ENCODE results near the gene MEF2A. TPM values are rescaled to one million over a fixed set of nuclear protein-coding genes. Genes with fewer than 3 reads are reported as not detected.

The MEF2A gene
- total and polyA plus RNA-seq, 5 experiments from 2014 or later = 14.6 to 43.9 (median 22.4) TPM

DNA sequence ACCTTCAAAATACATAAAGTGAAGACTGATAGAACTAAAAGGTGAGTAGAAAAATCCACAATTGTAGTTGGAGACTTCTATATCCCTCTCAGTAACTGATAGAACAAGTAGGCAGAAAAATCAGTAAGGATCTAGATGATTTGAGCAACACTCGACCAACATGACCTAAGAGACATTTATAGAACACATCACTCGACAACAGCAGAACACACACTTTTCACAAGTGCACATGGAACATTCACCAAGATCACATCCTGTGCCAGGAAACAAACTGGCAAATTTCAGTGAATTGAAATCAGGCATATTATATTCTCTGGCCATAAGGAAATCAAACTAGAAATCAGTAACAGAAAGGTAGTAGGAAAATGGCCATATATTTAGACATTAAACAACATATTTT lies 130.3 kb downstream of the MEF2A start:
- peaks cover 0 to 54% (median 20%) of the 10 kb centered on the region in 3 donors for H3K36me3 Mint-ChIP-seq
- H3K27ac Mint-ChIP-seq = no peak overlapping the region

DNA sequence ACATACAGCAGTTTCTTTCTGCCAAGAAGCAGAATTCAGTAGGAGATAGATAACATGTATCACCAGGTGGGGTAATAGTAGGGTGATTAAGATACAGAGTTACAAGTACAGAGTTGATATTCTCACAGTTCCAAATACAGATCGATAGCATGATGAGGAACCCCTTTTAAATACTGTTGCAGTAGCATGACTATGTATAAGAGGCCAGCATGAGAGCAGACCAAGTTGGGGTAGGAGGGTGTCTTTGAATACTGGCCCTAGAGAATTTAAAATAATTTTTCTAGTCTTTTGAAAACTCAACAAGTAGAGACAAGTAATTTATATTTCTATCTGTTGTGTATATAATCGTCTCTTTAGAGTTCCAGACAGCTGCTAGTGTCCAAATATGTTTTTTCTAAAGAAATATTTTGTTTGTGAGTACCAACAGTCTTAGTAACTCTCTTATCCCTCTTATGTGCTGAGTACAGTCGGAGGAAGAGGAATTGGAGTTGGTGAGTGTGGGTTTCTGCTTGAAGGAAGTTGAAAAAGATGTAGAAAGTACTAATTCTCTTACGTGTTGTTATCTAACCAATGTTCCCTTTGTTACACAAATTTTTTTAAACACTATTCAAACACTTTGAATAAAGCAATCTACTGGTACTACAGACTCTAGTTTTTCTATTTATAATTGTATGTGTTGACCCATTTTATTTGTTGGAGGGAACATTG lies 137.3 kb downstream of the MEF2A start:
- ATAC-seq (no peak), DNase-seq (no peak)
- Mint-ChIP-seq H3K27ac (peak overlapping the region; percentile 12 to 77 (median 56)), H3K4me3 (no peak overlapping the region), H3K36me3 (peaks cover 0 to 3% (median 0%) of the 10 kb centered on the region in 3 donors), H3K27me3 (no peaks in the 10 kb centered on the region), H3K4me1 (peaks cover 12 to 44% (median 36%) of the 10 kb centered on the region in 4 donors), H3K9me3 (no peaks in the 10 kb centered on the region)
- POLR2A ChIA-PET = interaction anchor here (1.3 kb wide), 1 partner anchor 361 kb away, joined by 3 read pairs; no protein-coding TSS in a partner anchor

More for the DNA sequence above, 130.3 kb downstream of the MEF2A start:
- H3K9me3 Mint-ChIP-seq = no peaks in the 10 kb centered on the region
- no peaks in the 10 kb centered on the region for H3K27me3 Mint-ChIP-seq
- ATAC-seq = no peak
- no peak overlapping the region for H3K4me3 Mint-ChIP-seq
- H3K4me1 Mint-ChIP-seq = no peaks in the 10 kb centered on the region
- POLR2A ChIA-PET = no interaction called here
- no peak for DNase-seq

DNA sequence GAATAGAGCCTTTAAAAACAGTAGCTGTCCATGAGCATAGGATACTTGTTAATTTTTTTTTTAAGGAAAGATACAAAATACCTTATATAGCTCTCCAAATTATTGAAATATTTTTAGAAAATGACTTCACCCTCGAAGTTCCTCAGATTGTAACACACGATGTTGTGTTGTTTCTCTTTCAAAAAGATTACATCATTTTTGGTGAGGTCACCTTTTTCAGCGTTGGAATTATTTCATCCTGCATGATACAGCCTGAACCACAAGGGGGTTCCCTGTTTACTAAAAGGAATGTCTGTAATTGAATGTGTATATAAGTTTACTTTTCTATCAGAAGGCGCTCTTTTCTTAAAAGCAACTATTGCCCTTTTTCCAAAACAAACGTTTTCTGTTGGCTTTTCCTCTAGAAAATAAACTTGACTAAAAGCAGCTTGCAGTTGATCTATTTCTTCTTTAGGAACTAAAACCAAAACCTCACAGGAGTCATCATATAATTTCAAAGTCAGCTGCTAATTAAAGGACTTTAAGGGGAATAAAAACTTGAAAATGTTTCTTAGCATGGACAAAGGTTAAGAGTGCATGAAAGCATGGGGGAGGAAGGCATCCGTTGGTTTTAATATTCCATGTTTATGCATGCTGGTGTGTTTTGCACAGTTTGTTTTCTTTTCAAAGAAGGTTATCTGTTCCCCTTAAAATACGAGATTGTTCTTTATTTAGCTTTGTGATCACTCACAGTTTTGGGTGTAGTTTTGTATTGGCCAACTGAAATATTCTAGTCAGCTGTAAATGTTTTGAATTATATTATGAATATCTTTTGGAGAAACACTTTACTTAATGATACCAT lies 138.0 kb downstream of the MEF2A start:
- Mint-ChIP-seq H3K27me3 (no peaks in the 10 kb centered on the region), H3K27ac (peak overlapping the region in 6 of 10 donors; percentile 3 to 75 (median 36)), H3K9me3 (no peaks in the 10 kb centered on the region), H3K4me1 (peaks cover 17 to 51% (median 43%) of the 10 kb centered on the region in 4 donors), H3K4me3 (no peak overlapping the region), H3K36me3 (peaks cover 0 to 5% (median 0%) of the 10 kb centered on the region in 3 donors)
- POLR2A ChIA-PET = interaction anchor here (0.6 to 1.5 kb wide), 6 partner anchors 29 to 362 kb away, joined by 3 to 10 read pairs (median 4); partner anchors contain the start of genes LYSMD4 and MEF2A
- DNase-seq = peak in 3 of 10 donors; percentile 20 to 24 (median 22)
- ATAC-seq = peak in 1 of 2 donors; percentile 31

DNA sequence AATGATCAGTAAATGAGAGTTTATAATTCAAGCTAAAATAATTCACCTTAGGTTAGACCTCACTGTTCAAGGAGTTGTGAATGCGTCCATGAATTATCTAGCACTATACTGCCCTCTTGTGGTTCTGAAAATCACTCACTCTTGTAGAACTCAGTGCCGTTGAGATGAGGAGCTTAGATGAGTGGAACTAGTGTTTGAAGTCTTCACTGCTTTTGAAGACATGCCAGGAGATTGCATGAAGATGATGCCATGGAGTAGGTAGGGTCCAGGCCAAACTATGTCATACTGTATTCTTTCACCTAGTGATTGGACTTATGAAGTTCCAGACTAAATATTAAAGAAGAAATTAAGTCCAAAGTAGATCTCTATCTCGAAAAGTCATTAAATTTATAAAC lies 138.7 kb downstream of the MEF2A start:
- peak; percentile 77 for ATAC-seq
- Mint-ChIP-seq H3K27me3 (no peaks in the 10 kb centered on the region), H3K36me3 (peaks cover 0 to 10% (median 0%) of the 10 kb centered on the region in 3 donors), H3K4me3 (no peak overlapping the region), H3K9me3 (no peaks in the 10 kb centered on the region), H3K4me1 (peaks cover 22 to 57% (median 49%) of the 10 kb centered on the region in 4 donors), H3K27ac (peak overlapping the region in 2 of 10 donors; percentile 26 to 30)
- peak in 9 of 10 donors; percentile 17 to 79 (median 65) for DNase-seq
- POLR2A ChIA-PET = interaction anchor here (0.6 to 1.5 kb wide), 6 partner anchors 29 to 363 kb away, joined by 3 to 10 read pairs (median 4); partner anchors contain the start of genes LYSMD4 and MEF2A

DNA sequence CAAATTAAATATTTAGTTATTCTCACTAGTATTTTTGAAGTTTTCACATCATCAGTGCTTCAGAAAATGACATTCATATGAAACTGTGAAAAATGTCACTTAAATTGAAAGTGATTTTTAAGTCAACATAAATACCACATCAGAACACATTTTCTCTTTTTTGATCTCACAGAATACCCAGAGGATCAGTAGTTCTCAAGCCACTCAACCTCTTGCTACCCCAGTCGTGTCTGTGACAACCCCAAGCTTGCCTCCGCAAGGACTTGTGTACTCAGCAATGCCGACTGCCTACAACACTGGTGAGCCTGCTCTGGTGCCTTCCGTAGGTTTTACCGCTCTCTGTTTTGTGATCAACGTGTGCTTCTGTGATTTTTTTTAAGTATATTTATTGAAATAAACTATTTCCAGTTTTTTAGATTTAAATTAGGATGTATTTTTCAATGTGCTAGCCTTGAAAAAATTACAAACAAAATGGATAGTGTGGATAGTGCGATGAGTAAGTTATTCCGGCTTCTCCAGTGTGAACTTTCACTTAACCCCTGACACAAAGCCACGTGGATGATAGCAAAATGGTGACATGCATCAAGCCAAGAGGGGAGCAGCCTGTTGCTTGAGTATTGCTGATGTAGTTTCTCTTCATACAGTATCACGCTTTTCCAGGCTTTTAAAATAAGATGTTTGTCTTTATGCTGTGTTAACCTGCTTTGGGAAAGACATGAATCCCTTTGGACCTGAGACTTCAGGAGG lies 140.9 kb downstream of the MEF2A start:
- Mint-ChIP-seq H3K4me3 (peak overlapping the region; percentile 67 to 85 (median 80)), H3K4me1 (peaks cover 24 to 65% (median 54%) of the 10 kb centered on the region in 4 donors), H3K36me3 (peaks cover 0 to 21% (median 2%) of the 10 kb centered on the region in 3 donors), H3K9me3 (no peaks in the 10 kb centered on the region), H3K27me3 (no peaks in the 10 kb centered on the region), H3K27ac (peak overlapping the region; percentile 58 to 94 (median 88))
- ATAC-seq (peak; percentile 75 to 81), DNase-seq (peak in 7 of 10 donors; percentile 26 to 63 (median 41))
- POLR2A ChIA-PET = interaction anchor here (1.1 to 2.6 kb wide), 4 partner anchors 9 to 284 kb away, joined by 3 to 16 read pairs (median 3); partner anchors contain the start of gene LYSMD4

DNA sequence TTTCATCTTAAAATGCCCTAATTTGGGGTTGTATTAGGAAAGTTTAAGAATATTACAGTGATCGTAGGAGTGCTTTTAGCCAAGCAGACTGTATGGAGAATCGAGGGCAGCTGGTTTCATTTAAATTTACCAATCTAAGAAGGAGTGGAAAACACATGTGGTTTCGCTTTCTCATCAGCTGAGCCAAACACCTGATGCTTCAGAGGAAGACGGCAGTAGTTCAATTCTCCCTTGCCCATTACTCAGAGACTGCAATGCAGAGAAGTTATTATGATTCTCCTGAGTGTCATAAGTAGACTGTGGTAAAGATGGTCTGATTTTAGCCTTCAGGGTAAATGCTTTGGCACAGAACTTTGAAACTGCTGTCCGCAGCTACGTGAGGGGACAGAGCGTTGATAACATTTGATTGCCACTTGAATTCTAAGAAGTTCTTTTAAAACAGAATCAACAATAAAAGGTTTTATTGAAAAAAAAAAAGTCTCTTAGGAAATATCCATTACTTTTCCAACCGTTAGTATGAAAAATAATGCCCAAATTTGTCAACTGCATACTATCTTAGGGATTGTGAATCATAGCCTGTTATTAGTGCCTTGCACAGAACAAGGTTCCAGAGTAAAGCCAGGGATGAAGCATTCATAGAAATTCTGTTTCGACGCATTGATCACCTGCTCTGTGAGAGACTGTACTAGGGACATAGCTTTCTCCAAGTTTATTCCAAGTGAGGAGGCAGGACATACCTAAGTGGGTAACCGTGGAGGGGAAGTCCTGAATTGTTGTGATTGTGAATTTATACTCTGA lies 141.9 kb downstream of the MEF2A start:
- Mint-ChIP-seq H3K4me1 (peaks cover 27 to 73% (median 59%) of the 10 kb centered on the region in 4 donors), H3K4me3 (peak overlapping the region; percentile 67 to 85 (median 80)), H3K27me3 (no peaks in the 10 kb centered on the region), H3K27ac (peak overlapping the region; percentile 58 to 94 (median 88)), H3K9me3 (no peaks in the 10 kb centered on the region), H3K36me3 (peaks cover 0 to 30% (median 2%) of the 10 kb centered on the region in 3 donors)
- peak in 4 of 10 donors; percentile 15 to 43 (median 26) for DNase-seq
- ATAC-seq = peak; percentile 39 to 53
- POLR2A ChIA-PET = interaction anchor here (0.7 to 2.6 kb wide), 5 partner anchors 8 to 359 kb away, joined by 3 to 16 read pairs (median 3); partner anchors contain the start of gene LYSMD4

DNA sequence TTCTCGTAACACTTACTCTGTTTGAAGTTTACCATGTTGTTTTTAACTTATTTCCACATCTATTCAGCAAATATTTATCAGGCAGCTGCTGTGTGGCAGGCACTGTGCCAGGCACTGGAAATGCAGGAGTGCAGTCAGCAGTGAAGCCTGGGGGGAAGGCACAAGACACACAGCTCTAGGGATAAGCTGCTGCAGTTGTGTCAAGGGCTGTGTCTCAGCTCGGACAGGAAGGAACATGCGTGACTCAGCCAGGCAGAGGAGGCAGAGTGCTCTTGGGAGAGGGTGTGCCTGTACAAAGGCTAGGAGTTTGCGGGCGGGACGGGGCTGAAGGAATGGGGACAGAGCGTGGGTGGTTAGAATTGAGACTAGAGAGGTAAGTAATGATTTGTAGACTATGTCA lies 142.8 kb downstream of the MEF2A start:
- no peak for ATAC-seq
- DNase-seq = no peak
- H3K27me3 Mint-ChIP-seq = no peaks in the 10 kb centered on the region
- H3K4me3 Mint-ChIP-seq = peak overlapping the region in 7 of 10 donors; percentile 0 to 78 (median 27)
- no peaks in the 10 kb centered on the region for H3K9me3 Mint-ChIP-seq
- H3K4me1 Mint-ChIP-seq = peaks cover 25 to 73% (median 52%) of the 10 kb centered on the region in 4 donors
- POLR2A ChIA-PET = interaction anchor here (2.6 kb wide), 1 partner anchor 25 kb away, joined by 16 read pairs; the partner anchor contains the start of gene LYSMD4
- H3K27ac Mint-ChIP-seq = peak overlapping the region in 8 of 10 donors; percentile 4 to 87 (median 56)
- H3K36me3 Mint-ChIP-seq = peaks cover 0 to 36% (median 2%) of the 10 kb centered on the region in 3 donors

DNA sequence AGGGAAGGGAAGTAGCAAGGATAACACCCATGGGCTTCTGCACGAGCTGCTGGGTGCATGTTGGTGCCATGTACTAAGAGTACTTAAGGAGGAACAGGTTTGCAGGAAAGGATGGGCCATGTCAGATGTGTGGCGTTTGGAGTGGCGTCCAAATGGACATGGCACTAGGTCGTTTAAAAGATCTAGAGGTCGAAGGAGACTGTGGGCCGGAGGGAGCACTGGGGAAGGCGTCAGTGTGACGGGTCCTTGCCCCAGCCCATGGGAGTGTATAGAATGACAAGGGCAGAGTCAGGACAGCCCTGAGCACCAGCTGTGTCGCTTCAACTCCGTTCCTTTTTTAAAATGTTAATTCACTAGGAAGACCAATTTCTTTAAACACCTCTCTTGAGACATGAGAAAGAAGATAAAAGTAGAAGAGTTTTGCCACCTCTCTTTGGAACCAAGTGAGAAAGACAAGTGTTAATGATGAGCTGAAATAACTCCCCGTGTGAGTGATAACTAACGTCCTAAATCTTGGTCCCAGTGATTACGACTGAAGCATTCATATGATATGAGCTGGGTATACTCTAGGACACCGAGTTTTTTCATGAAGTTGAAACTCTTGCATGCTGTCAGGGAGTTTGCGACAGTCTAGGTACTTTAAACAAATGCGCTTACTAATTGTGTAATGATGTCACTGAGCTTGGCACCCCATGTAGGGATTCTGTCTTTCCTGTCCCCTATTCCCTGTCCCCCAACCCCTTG lies 143.6 kb downstream of the MEF2A start:
- H3K4me1 Mint-ChIP-seq = peaks cover 25 to 66% (median 47%) of the 10 kb centered on the region in 4 donors
- H3K36me3 Mint-ChIP-seq = peaks cover 0 to 38% (median 2%) of the 10 kb centered on the region in 3 donors
- peak overlapping the region in 7 of 10 donors; percentile 15 to 87 (median 38) for H3K27ac Mint-ChIP-seq
- ATAC-seq (no peak), DNase-seq (no peak)
- no peaks in the 10 kb centered on the region for H3K27me3 Mint-ChIP-seq
- H3K9me3 Mint-ChIP-seq = no peaks in the 10 kb centered on the region
- H3K4me3 Mint-ChIP-seq = no peak overlapping the region
- POLR2A ChIA-PET = no interaction called here

DNA sequence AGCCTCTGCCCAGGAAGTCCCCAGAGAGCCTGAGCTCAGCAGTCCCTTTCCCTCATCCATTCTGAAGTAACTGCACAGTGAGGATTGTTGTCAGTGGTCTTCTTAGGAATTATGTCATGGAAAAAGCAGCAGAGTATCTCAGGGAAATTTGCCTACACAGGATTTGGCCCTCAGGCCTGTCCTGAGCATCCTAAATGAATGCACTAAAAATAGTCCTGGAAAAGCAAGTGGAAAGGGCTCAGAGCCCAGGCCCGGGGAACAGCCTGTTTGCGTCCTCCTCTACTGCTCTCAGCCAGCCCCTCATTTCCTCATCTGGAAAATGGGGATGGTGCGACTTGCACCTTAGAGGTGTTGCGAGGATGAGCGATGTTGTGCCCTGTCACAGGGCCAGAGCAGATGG lies 145.8 kb downstream of the MEF2A start:
- Mint-ChIP-seq H3K4me1 (peaks cover 21 to 54% (median 36%) of the 10 kb centered on the region in 4 donors), H3K27ac (peak overlapping the region in 3 of 10 donors; percentile 11 to 28 (median 25))

DNA sequence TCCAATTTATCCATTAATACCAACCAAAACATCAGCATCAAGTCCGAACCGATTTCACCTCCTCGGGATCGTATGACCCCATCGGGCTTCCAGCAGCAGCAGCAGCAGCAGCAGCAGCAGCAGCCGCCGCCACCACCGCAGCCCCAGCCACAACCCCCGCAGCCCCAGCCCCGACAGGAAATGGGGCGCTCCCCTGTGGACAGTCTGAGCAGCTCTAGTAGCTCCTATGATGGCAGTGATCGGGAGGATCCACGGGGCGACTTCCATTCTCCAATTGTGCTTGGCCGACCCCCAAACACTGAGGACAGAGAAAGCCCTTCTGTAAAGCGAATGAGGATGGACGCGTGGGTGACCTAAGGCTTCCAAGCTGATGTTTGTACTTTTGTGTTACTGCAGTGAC lies 146.6 kb downstream of the MEF2A start:
- DNase-seq (no peak), ATAC-seq (peak in 1 of 2 donors; percentile 35)
- POLR2A ChIA-PET = no interaction called here
- Mint-ChIP-seq H3K4me3 (peak overlapping the region in 2 of 10 donors; percentile 20 to 22), H3K36me3 (peaks cover 0 to 55% (median 5%) of the 10 kb centered on the region in 3 donors), H3K27ac (peak overlapping the region in 5 of 10 donors; percentile 2 to 77 (median 26)), H3K27me3 (no peaks in the 10 kb centered on the region), H3K9me3 (no peaks in the 10 kb centered on the region), H3K4me1 (peaks cover 17 to 46% (median 29%) of the 10 kb centered on the region in 4 donors)

More for the DNA sequence above, 145.8 kb downstream of the MEF2A start:
- no peaks in the 10 kb centered on the region for H3K9me3 Mint-ChIP-seq
- POLR2A ChIA-PET = no interaction called here
- no peak overlapping the region for H3K4me3 Mint-ChIP-seq
- ATAC-seq (no peak), DNase-seq (no peak)
- H3K36me3 Mint-ChIP-seq = peaks cover 0 to 53% (median 5%) of the 10 kb centered on the region in 3 donors
- H3K27me3 Mint-ChIP-seq = no peaks in the 10 kb centered on the region

Measured in naive thymus-derived CD8-positive, alpha-beta T cell (primary cell).